Thoracic aorta (tissue), 2 donors: ENCODE results near the gene PCDH7. TPM values are rescaled to one million over a fixed set of nuclear protein-coding genes. Genes with fewer than 3 reads are reported as not detected.

Experiments used
- ATAC-seq: fragments of 150-250 bp; one replicate; pipeline ENCODE4 v1.8.0; 2017; ENCODE audit warnings: low read depth; ENCODE audit not compliant: insufficient number of reproducible peaks, low FRiP score
- DNase-seq: peaks from one replicate; pipeline ENCODE4 v3.0.0-alpha.2; 2020; ENCODE audit warnings: low spot score
- H3K27ac ChIP-seq, 2 donors: fragments of 200-600 bp; sonication (generic); 1 replicate in 1 of 2; 2 replicates in 1 of 2; pipeline ENCODE4 v1.5.1; 2016; ENCODE audit warnings: mild to moderate bottlenecking in 2 of 2, moderate library complexity in 2 of 2
- H3K27me3 ChIP-seq: fragments of 200-600 bp; sonication (generic); replicated peaks from 2 replicates; pipeline ENCODE4 v1.6.0; 2016; ENCODE audit warnings: mild to moderate bottlenecking; ENCODE audit not compliant: insufficient read depth
- H3K36me3 ChIP-seq: fragments of 200-600 bp; sonication (generic); one replicate; pipeline ENCODE4 v1.5.1; 2016
- H3K4me1 ChIP-seq, 2 donors: fragments of 200-600 bp; sonication (generic); 1 replicate in 1 of 2; 2 replicates in 1 of 2; pipeline versions ENCODE4 v1.5.1 to v1.6.0; 2016; ENCODE audit warnings: low read depth in 2 of 2, mild to moderate bottlenecking in 1 of 2; ENCODE audit not compliant: control insufficient read depth in 1 of 2
- H3K4me3 ChIP-seq: fragments of 200-600 bp; sonication (generic); 2 replicates; pipeline ENCODE4 v1.5.1; 2016; ENCODE audit warnings: mild to moderate bottlenecking
- H3K9me3 ChIP-seq: fragments of 200-600 bp; sonication (generic); 2 replicates; pipeline ENCODE4 v1.5.1; 2016
- CTCF ChIP-seq: fragments of 200-600 bp; sonication (generic); IDR thresholded peaks from one replicate; pipeline ENCODE4 v1.5.1; 2019; ENCODE audit warnings: antibody characterized with exemption
- total RNA-seq, 2 donors: library from RNA; depleted of rRNA; stranded (reverse); fragments of >200 nt; gene quantifications; one replicate each; pipeline versions ENCODE4 v1.1.0 to v1.2.3, GENCODE V29; 2016

The PCDH7 gene
- total RNA-seq, 2 donors from 2014 or later: 331 to 435 TPM

GRCh38 chr4:30753316-30753715 is 33.1 kb downstream of the PCDH7 start:
- no peak for ATAC-seq
- peak overlapping the region; percentile 31 to 51 for H3K27ac ChIP-seq
- no peak for DNase-seq
- H3K9me3 ChIP-seq: no peaks in the 10 kb centered on the region
- H3K4me1 ChIP-seq: peaks cover 21 to 49% of the 10 kb centered on the region in 2 donors
- no peaks in the 10 kb centered on the region for H3K36me3 ChIP-seq
- TF ChIP-seq CTCF: no peak
- H3K4me3 ChIP-seq: no peak overlapping the region
- H3K27me3 ChIP-seq: no peaks in the 10 kb centered on the region

GRCh38 chr4:30754021-30754420 is 33.9 kb downstream of the PCDH7 start:
- H3K36me3 ChIP-seq: no peaks in the 10 kb centered on the region
- TF ChIP-seq CTCF: no peak
- ATAC-seq (no peak), DNase-seq (no peak)
- H3K4me3 ChIP-seq: no peak overlapping the region
- no peaks in the 10 kb centered on the region for H3K27me3 ChIP-seq
- peak overlapping the region; percentile 31 to 51 for H3K27ac ChIP-seq
- peaks cover 21 to 48% of the 10 kb centered on the region in 2 donors for H3K4me1 ChIP-seq
- H3K9me3 ChIP-seq: no peaks in the 10 kb centered on the region

- H3K9me3 ChIP-seq: no peaks in the 10 kb centered on the region
- peaks cover 21 to 54% of the 10 kb centered on the region in 2 donors for H3K4me1 ChIP-seq
- TF ChIP-seq CTCF: no peak
- no peaks in the 10 kb centered on the region for H3K27me3 ChIP-seq
- no peaks in the 10 kb centered on the region for H3K36me3 ChIP-seq
- ATAC-seq (no peak), DNase-seq (no peak)
- no peak overlapping the region for H3K27ac ChIP-seq
- no peak overlapping the region for H3K4me3 ChIP-seq
Measured at GRCh38 chr4:30755346-30755745, 35.2 kb downstream of the PCDH7 start.

GRCh38 chr4:30756553-30756952 is 36.4 kb downstream of the PCDH7 start:
- DNase-seq: no peak
- no peaks in the 10 kb centered on the region for H3K36me3 ChIP-seq
- no peaks in the 10 kb centered on the region for H3K27me3 ChIP-seq
- no peaks in the 10 kb centered on the region for H3K9me3 ChIP-seq
- no peak for ATAC-seq
- no peak overlapping the region for H3K27ac ChIP-seq
- no peak overlapping the region for H3K4me3 ChIP-seq
- TF ChIP-seq CTCF: no peak
- H3K4me1 ChIP-seq: peaks cover 21 to 62% of the 10 kb centered on the region in 2 donors

GRCh38 chr4:30757357-30757756 is 37.2 kb downstream of the PCDH7 start:
- peak; percentile 38 for ATAC-seq
- H3K4me1 ChIP-seq: peaks cover 17 to 58% of the 10 kb centered on the region in 2 donors
- no peaks in the 10 kb centered on the region for H3K27me3 ChIP-seq
- TF ChIP-seq CTCF: no peak
- no peaks in the 10 kb centered on the region for H3K9me3 ChIP-seq
- H3K36me3 ChIP-seq: no peaks in the 10 kb centered on the region
- DNase-seq: no peak
- H3K27ac ChIP-seq: no peak overlapping the region
- no peak overlapping the region for H3K4me3 ChIP-seq
